H9 (cell line): ENCODE measurements around the gene NEDD9. TPM values are rescaled to one million over a fixed set of nuclear protein-coding genes. Genes with fewer than 3 reads are reported as not detected.

ENCODE experiments used
- DNase-seq: peaks from one replicate; pipeline ENCODE4 v3.0.0-alpha.2; 2017
- H2AFZ ChIP-seq: one replicate; pipeline ENCODE4 v1.6.1; 2013; ENCODE audit warnings: mild to moderate bottlenecking, low read length, control low read depth, moderate library complexity
- H2AK5ac ChIP-seq: 2 replicates; pipeline ENCODE4 v1.6.1; 2013; ENCODE audit warnings: low read length, control low read depth, mixed read lengths; ENCODE audit not compliant: insufficient read length
- H2BK120ac ChIP-seq: one replicate; pipeline ENCODE4 v1.6.1; 2013; ENCODE audit warnings: low read depth, mild to moderate bottlenecking, low read length, control low read depth, inconsistent platforms; ENCODE audit not compliant: poor library complexity, severe bottlenecking
- H2BK12ac ChIP-seq: 2 replicates; pipeline ENCODE4 v1.6.1; 2013; ENCODE audit warnings: low read length, control low read depth, mixed read lengths, low read depth; ENCODE audit not compliant: insufficient read length
- H2BK15ac ChIP-seq: 2 replicates; pipeline ENCODE4 v1.6.1; 2013; ENCODE audit warnings: low read depth, low read length, control low read depth
- H2BK20ac ChIP-seq: one replicate; pipeline ENCODE4 v1.6.1; 2013; ENCODE audit warnings: low read depth, mild to moderate bottlenecking, low read length, control low read depth, inconsistent platforms; ENCODE audit not compliant: poor library complexity, severe bottlenecking
- H2BK5ac ChIP-seq: 2 replicates; pipeline ENCODE4 v1.6.1; 2013; ENCODE audit warnings: low read length, control low read depth, mixed read lengths; ENCODE audit not compliant: insufficient read length
- H3K14ac ChIP-seq: 2 replicates; pipeline ENCODE4 v1.6.1; 2013; ENCODE audit warnings: low read length, control low read depth; ENCODE audit not compliant: insufficient read depth
- H3K18ac ChIP-seq: 2 replicates; pipeline ENCODE4 v1.6.1; 2013; ENCODE audit warnings: low read depth, mild to moderate bottlenecking, mixed read lengths, low read length, control low read depth; ENCODE audit not compliant: insufficient read length
- H3K23ac ChIP-seq: 2 replicates; pipeline ENCODE4 v1.6.1; 2013; ENCODE audit warnings: low read length, control low read depth, mixed read lengths, low read depth; ENCODE audit not compliant: insufficient read length
- H3K23me2 ChIP-seq: 2 replicates; pipeline ENCODE4 v1.6.1; 2013; ENCODE audit warnings: low read depth, mild to moderate bottlenecking, mixed read lengths, low read length, control low read depth; ENCODE audit not compliant: insufficient read length, poor library complexity, severe bottlenecking
- H3K27ac ChIP-seq: 2 replicates; pipeline ENCODE4 v1.5.1; 2013; ENCODE audit warnings: low read length, control low read depth, mixed read lengths, low read depth; ENCODE audit not compliant: insufficient read length
- H3K27me3 ChIP-seq: 2 replicates; pipeline ENCODE4 v1.6.1; 2013; ENCODE audit warnings: low read length, control low read depth, inconsistent platforms; ENCODE audit not compliant: insufficient read depth
- H3K4ac ChIP-seq: 2 replicates; pipeline ENCODE4 v1.6.1; 2013; ENCODE audit warnings: low read depth, mild to moderate bottlenecking, control low read depth, inconsistent platforms, low read length, moderate library complexity
- H3K4me1 ChIP-seq: 2 replicates; pipeline ENCODE4 v1.6.1; 2013; ENCODE audit warnings: low read length, control low read depth, inconsistent platforms; ENCODE audit not compliant: insufficient read depth
- H3K4me2 ChIP-seq: 2 replicates; pipeline ENCODE4 v1.6.1; 2013; ENCODE audit warnings: low read length, control low read depth, mixed read lengths; ENCODE audit not compliant: insufficient read length, insufficient read depth
- H3K56ac ChIP-seq: 2 replicates; pipeline ENCODE4 v1.6.1; 2013; ENCODE audit warnings: low read depth, mild to moderate bottlenecking, mixed read lengths, low read length, control low read depth; ENCODE audit not compliant: insufficient read length
- H3K79me1 ChIP-seq: 2 replicates; pipeline ENCODE4 v1.6.1; 2013; ENCODE audit warnings: low read depth, mild to moderate bottlenecking, moderate library complexity, low read length, control low read depth, inconsistent platforms; ENCODE audit not compliant: insufficient read depth, poor library complexity, severe bottlenecking
- H3K79me2 ChIP-seq: 2 replicates; pipeline ENCODE4 v1.6.1; 2013; ENCODE audit warnings: low read length, control low read depth, inconsistent platforms; ENCODE audit not compliant: insufficient read depth
- H3K9ac ChIP-seq: 2 replicates; pipeline ENCODE4 v1.6.1; 2013; ENCODE audit warnings: low read length, control low read depth, mixed read lengths; ENCODE audit not compliant: insufficient read length; ENCODE audit errors: extremely low read depth
- H3K9me3 ChIP-seq: one replicate; pipeline ENCODE4 v1.6.1; 2013; ENCODE audit warnings: low read depth, low read length, inconsistent platforms; ENCODE audit not compliant: control insufficient read depth
- H3T11ph ChIP-seq: one replicate; pipeline ENCODE4 v1.6.1; 2013; ENCODE audit warnings: mild to moderate bottlenecking, low read length, control low read depth, inconsistent platforms
- H4K20me1 ChIP-seq: one replicate; pipeline ENCODE4 v1.6.1; 2013; ENCODE audit not compliant: control insufficient read depth, insufficient read length, insufficient read depth
- H4K5ac ChIP-seq: 2 replicates; pipeline ENCODE4 v1.6.1; 2013; ENCODE audit warnings: low read depth, mild to moderate bottlenecking, mixed read lengths, low read length, control low read depth; ENCODE audit not compliant: insufficient read length
- H4K8ac ChIP-seq: replicated peaks from 2 replicates; pipeline ENCODE4 v1.6.1; 2013; ENCODE audit warnings: low read length, control low read depth, mixed read lengths, low read depth; ENCODE audit not compliant: insufficient read length
- H4K91ac ChIP-seq: 2 replicates; pipeline ENCODE4 v1.6.1; 2013; ENCODE audit warnings: low read depth, mild to moderate bottlenecking, moderate library complexity, mixed read lengths, low read length, control low read depth; ENCODE audit not compliant: insufficient read length
- H3K27ac Mint-ChIP-seq, 3 experiments: 2 replicates in 2 of 3; 3 replicates in 1 of 3; pipeline ENCODE4 v1.8.0; 2020 to 2021; ENCODE audit warnings: mixed read lengths in 3 of 3, mild to moderate bottlenecking in 1 of 3, moderate library complexity in 1 of 3
- H3K27me3 Mint-ChIP-seq: 2 replicates; pipeline ENCODE4 v1.8.0; 2021; ENCODE audit warnings: low read depth, mild to moderate bottlenecking, moderate library complexity, mixed read lengths
- H3K36me3 Mint-ChIP-seq, 3 experiments: 2 replicates in 2 of 3; 3 replicates in 1 of 3; pipeline ENCODE4 v1.8.0; 2020 to 2021; ENCODE audit warnings: low read depth in 3 of 3, mixed read lengths in 3 of 3; ENCODE audit not compliant: insufficient read depth in 1 of 3
- H3K4me1 Mint-ChIP-seq, 2 experiments: 2 replicates each; pipeline ENCODE4 v1.8.0; 2020; ENCODE audit warnings: mixed read lengths in 2 of 2
- H3K4me3 Mint-ChIP-seq, 2 experiments: 2 replicates in 1 of 2; 3 replicates in 1 of 2; pipeline ENCODE4 v1.8.0; 2020 to 2021; ENCODE audit warnings: mild to moderate bottlenecking in 2 of 2, mixed read lengths in 2 of 2, moderate library complexity in 1 of 2
- H3K9me3 Mint-ChIP-seq, 2 experiments: 2 replicates in 1 of 2; 3 replicates in 1 of 2; pipeline ENCODE4 v1.8.0; 2020; ENCODE audit warnings: mild to moderate bottlenecking in 2 of 2, mixed read lengths in 2 of 2, moderate library complexity in 1 of 2
- CTCF ChIP-seq: fragments of 200-600 bp; sonication (generic); conservative IDR thresholded peaks from 3 replicates; pipeline ENCODE4 v1.8.0; 2021; ENCODE audit warnings: antibody characterized with exemption, mild to moderate bottlenecking
- WGBS: extraction: QIAGEN DNeasy Blood & Tissue Kit; methylation state at CpG from one replicate; pipeline ENCODE4 v1.1.7; 2013; ENCODE audit warnings: missing lambda C conversion rate, low lambda C conversion rate, mixed read lengths; ENCODE audit not compliant: insufficient read length; ENCODE audit errors: extremely low coverage; 5-methylcytosine and 5-hydroxymethylcytosine counted together
- total RNA-seq: library from RNA; stranded (reverse); gene quantifications from 2 replicates; pipeline ENCODE4 v1.2.1, GENCODE V29; 2021

Gene NEDD9
- total RNA-seq, 1 experiment from 2014 or later: 5.5 TPM

- H3K9ac ChIP-seq: no peak overlapping the region
- no peaks in the 10 kb centered on the region; the same call in none of the 2 replicates for H3K27me3 Mint-ChIP-seq
- H3T11ph ChIP-seq: no peak overlapping the region
- H3K27ac Mint-ChIP-seq: peak overlapping the region; percentile 3 to 87 (median 27); a peak in 6 of 7 replicates
- WGBS: no CpG with 5 or more reads among the region's 4 CpGs
- no peak overlapping the region for H2BK12ac ChIP-seq
- no peak overlapping the region for H4K91ac ChIP-seq
- no peak overlapping the region for H2BK15ac ChIP-seq
- no peaks in the 10 kb centered on the region for H3K9me3 ChIP-seq
- no peak overlapping the region for H3K4me3 Mint-ChIP-seq
- H3K14ac ChIP-seq: no peak overlapping the region
- H3K27me3 ChIP-seq: no peaks in the 10 kb centered on the region
- H2AK5ac ChIP-seq: no peak overlapping the region
- H3K36me3 Mint-ChIP-seq: no peaks in the 10 kb centered on the region; a peak in 1 of 7 replicates
- H4K20me1 ChIP-seq: no peaks in the 10 kb centered on the region
- H2BK5ac ChIP-seq: no peak overlapping the region
- H4K8ac ChIP-seq: no peak overlapping the region
- H2AFZ ChIP-seq: no peak overlapping the region
- H3K23ac ChIP-seq: no peak overlapping the region
- H3K18ac ChIP-seq: no peak overlapping the region
- TF ChIP-seq CTCF: no peak
- no peak overlapping the region for H4K5ac ChIP-seq
- H3K4ac ChIP-seq: no peak overlapping the region
- H3K79me2 ChIP-seq: no peaks in the 10 kb centered on the region
- no peak overlapping the region for H2BK120ac ChIP-seq
- no peaks in the 10 kb centered on the region for H3K9me3 Mint-ChIP-seq
- no peaks in the 10 kb centered on the region for H3K79me1 ChIP-seq
- no peak overlapping the region for H3K27ac ChIP-seq
- DNase-seq: peak; percentile 39
- H3K4me1 Mint-ChIP-seq: peaks cover 25 to 27% of the 10 kb centered on the region in 2 experiments
- no peak overlapping the region for H2BK20ac ChIP-seq
- H3K4me2 ChIP-seq: no peak overlapping the region
- H3K56ac ChIP-seq: no peak overlapping the region
- H3K23me2 ChIP-seq: no peaks in the 10 kb centered on the region
- H3K4me1 ChIP-seq: peaks cover 8% of the 10 kb centered on the region; the same call in 1 of the 2 replicates
Observed at GRCh38 chr6:11146117-11146826, 86.2 kb downstream of the NEDD9 start.
